A549 (cell line): Measurements from ENCODE around the gene TUBGCP6. TPM values are rescaled to one million over a fixed set of nuclear protein-coding genes. Genes with fewer than 3 reads are reported as not detected.

Source experiments
- ATAC-seq, 2 experiments: fragments of 200-7000 bp in 1 of 2; fragments of >200 bp in 1 of 2; cut with Nextera tagmentation in 1 of 2; cut with Tn5 transposase in 1 of 2; 3 replicates each; pipeline versions ENCODE4 v1.8.0 to v1.9.1; 2018 to 2020; ENCODE audit warnings: mild to moderate bottlenecking in 1 of 2, moderate library complexity in 1 of 2
- CTCF ChIA-PET: fragments of 300-600 bp; sonication (Branson Sonifier 250); formaldehyde crosslinking; extraction: SDS; loops from one replicate; lab custom pipeline; 2021; ENCODE audit warnings: antibody characterized with exemption, inconsistent platforms; lab: Yijun Ruan, JAX
- POLR2A ChIA-PET: fragments of 350-600 bp; formaldehyde crosslinking; extraction: SDS; loops from one replicate; lab custom pipeline; 2021; ENCODE audit warnings: antibody characterized with exemption, inconsistent platforms; lab: Yijun Ruan, JAX
- DNase-seq, 2 experiments: peaks; one replicate each; pipeline versions ENCODE4 v3.0.0 to v3.0.0-alpha.2; 2011 to 2016; ENCODE audit warnings: low read depth in 1 of 2, low spot score in 1 of 2
- FAIRE-seq: peaks from 2 replicates; lab custom pipeline; 2011; peaks lifted over from hg19 to GRCh38; lab: Jason Lieb, UNC
- H3K27ac ChIP-seq, 2 experiments: fragments of >200 bp; sonication (Bioruptor Twin); formaldehyde crosslinking; 3 replicates each; pipeline ENCODE4 v1.5.1; 2016 to 2017
- H3K4me1 ChIP-seq: fragments of >200 bp; sonication (Bioruptor Twin); formaldehyde crosslinking; 3 replicates; pipeline ENCODE4 v1.6.1; 2016
- H3K4me2 ChIP-seq: fragments of >200 bp; sonication (Bioruptor Twin); formaldehyde crosslinking; 3 replicates; pipeline ENCODE4 v1.6.1; 2016
- H3K4me3 ChIP-seq: fragments of >200 bp; sonication (Bioruptor Twin); formaldehyde crosslinking; 3 replicates; pipeline ENCODE4 v1.5.1; 2016
- H3K9me3 ChIP-seq: fragments of >200 bp; sonication (Bioruptor Twin); formaldehyde crosslinking; 3 replicates; pipeline ENCODE4 v1.6.1; 2016
- CEBPB ChIP-seq, 2 experiments: fragments of >200 bp in 1 of 2; sonication (Bioruptor Twin) in 1 of 2; formaldehyde crosslinking in 1 of 2; IDR thresholded peaks; 2 replicates each; pipeline ENCODE4 v1.6.1; 2012 to 2016
- EHF ChIP-seq: fragments of 250-450 bp; sonication (Bioruptor Pico); IDR thresholded peaks from 2 replicates; pipeline ENCODE4 v1.5.0; 2020; ENCODE audit warnings: mild to moderate bottlenecking
- FOSL2 ChIP-seq, 2 experiments: fragments of 450-650 bp in 1 of 2; fragments of >200 bp in 1 of 2; sonication (Bioruptor Twin) in 1 of 2; formaldehyde crosslinking; IDR thresholded peaks; 2 replicates each; pipeline versions ENCODE4 v1.5.0 to v1.6.1; 2016 to 2020; ENCODE audit warnings: mild to moderate bottlenecking in 1 of 2, moderate library complexity in 1 of 2
- HOXB5 ChIP-seq: fragments of 250-450 bp; sonication (Bioruptor Pico); IDR thresholded peaks from 2 replicates; pipeline ENCODE4 v1.5.0; 2020; ENCODE audit warnings: mild to moderate bottlenecking, moderate library complexity
- KDM1A ChIP-seq: fragments of 200-600 bp; sonication (generic); IDR thresholded peaks from 2 replicates; pipeline ENCODE4 v1.6.1; 2016; ENCODE audit warnings: low read depth, mild to moderate bottlenecking
- MAZ ChIP-seq: fragments of 150-350 bp; IDR thresholded peaks from 2 replicates; pipeline ENCODE4 v1.6.1; 2014; ENCODE audit warnings: antibody characterized with exemption, low read depth, low read length, borderline replicate concordance
- NFE2L2 ChIP-seq: fragments of 150-350 bp; conservative IDR thresholded peaks from 2 replicates; pipeline ENCODE4 v1.6.1; 2014; ENCODE audit warnings: low read length
- PHF8 ChIP-seq: fragments of 200-600 bp; sonication (generic); IDR thresholded peaks from 2 replicates; pipeline ENCODE4 v1.6.1; 2016; ENCODE audit warnings: low read depth, mild to moderate bottlenecking, antibody characterized with exemption, moderate library complexity, borderline replicate concordance
- POLR2A ChIP-seq: IDR thresholded peaks from 2 replicates; pipeline ENCODE4 v1.6.1; 2012; ENCODE audit warnings: mild to moderate bottlenecking, low read length
- RARB ChIP-seq: fragments of 250-450 bp; sonication (Bioruptor Pico); IDR thresholded peaks from 2 replicates; pipeline ENCODE4 v1.8.0; 2021; ENCODE audit warnings: mild to moderate bottlenecking, moderate library complexity
- RCOR1 ChIP-seq: fragments of 150-350 bp; IDR thresholded peaks from 2 replicates; pipeline ENCODE4 v1.6.1; 2014; ENCODE audit warnings: antibody characterized with exemption, low read length, low read depth
- RFX5 ChIP-seq: fragments of 450-650 bp; IDR thresholded peaks from 2 replicates; pipeline ENCODE4 v1.7.1; 2014; ENCODE audit warnings: antibody characterized with exemption, mild to moderate bottlenecking, moderate library complexity
- SMC3 ChIP-seq: fragments of >200 bp; sonication (Bioruptor Twin); formaldehyde crosslinking; IDR thresholded peaks from 3 replicates; pipeline ENCODE4 v1.6.1; 2018; ENCODE audit warnings: inconsistent platforms
- TFCP2L1 ChIP-seq: fragments of 250-450 bp; sonication (Bioruptor Pico); IDR thresholded peaks from 2 replicates; pipeline ENCODE4 v1.5.0; 2021; ENCODE audit warnings: mild to moderate bottlenecking
- TP53 ChIP-seq: fragments of 250-450 bp; sonication (Bioruptor Pico); IDR thresholded peaks from 2 replicates; pipeline ENCODE4 v1.5.0; 2021; ENCODE audit warnings: mild to moderate bottlenecking, moderate library complexity
- ZC3H11A ChIP-seq: fragments of 450-650 bp; IDR thresholded peaks from 2 replicates; pipeline ENCODE4 v1.6.1; 2014; ENCODE audit warnings: antibody characterized with exemption, mild to moderate bottlenecking
- WGBS: methylation state at CpG from one replicate; pipeline ENCODE4 v1.1.6; 2017; ENCODE audit errors: missing lambda C conversion rate; 5-methylcytosine and 5-hydroxymethylcytosine counted together
- polyA plus RNA-seq, 4 experiments: library from polyadenylated mRNA; depleted of rRNA in 3 of 4; stranded (reverse); fragments of >200 nt; fragmentation: RNase III in 1 of 4; extraction: RNeasy Plus Mini Kit Qiagen cat#74134 plus additional on column Dnase treatment in 1 of 4; gene quantifications; 2 replicates in 3 of 4; 3 replicates in 1 of 4; pipeline ENCODE4 v1.2.3, GENCODE V29; 2011 to 2017
- TF ChIP-seq, protein P1 (sequence below): fragments of >200 bp; sonication (Bioruptor Twin); formaldehyde crosslinking; IDR thresholded peaks from 2 replicates; pipeline ENCODE4 v1.6.1; 2016
- TF ChIP-seq, protein P2 (sequence below): fragments of >200 bp; sonication (Bioruptor Twin); formaldehyde crosslinking; IDR thresholded peaks from 3 replicates; pipeline ENCODE4 v1.6.1; 2016
- TF ChIP-seq, protein P3 (sequence below): fragments of >200 bp; sonication (Bioruptor Twin); formaldehyde crosslinking; IDR thresholded peaks from 3 replicates; pipeline ENCODE4 v1.5.1; 2016
- TF ChIP-seq, protein P4 (sequence below): fragments of 150-350 bp; IDR thresholded peaks from 2 replicates; pipeline ENCODE4 v1.6.1; 2014; ENCODE audit warnings: low read depth, mild to moderate bottlenecking, low read length
- TF ChIP-seq, protein P5 (sequence below): IDR thresholded peaks from 2 replicates; pipeline ENCODE4 v1.6.1; 2012
- TF ChIP-seq, protein P6 (sequence below): IDR thresholded peaks from 2 replicates; pipeline ENCODE4 v1.6.1; 2012

The TUBGCP6 gene
- polyA plus RNA-seq, 2 of the 4 experiments (the other 2 are of a cell fraction): 6.5 to 14.2 TPM

DNA sequence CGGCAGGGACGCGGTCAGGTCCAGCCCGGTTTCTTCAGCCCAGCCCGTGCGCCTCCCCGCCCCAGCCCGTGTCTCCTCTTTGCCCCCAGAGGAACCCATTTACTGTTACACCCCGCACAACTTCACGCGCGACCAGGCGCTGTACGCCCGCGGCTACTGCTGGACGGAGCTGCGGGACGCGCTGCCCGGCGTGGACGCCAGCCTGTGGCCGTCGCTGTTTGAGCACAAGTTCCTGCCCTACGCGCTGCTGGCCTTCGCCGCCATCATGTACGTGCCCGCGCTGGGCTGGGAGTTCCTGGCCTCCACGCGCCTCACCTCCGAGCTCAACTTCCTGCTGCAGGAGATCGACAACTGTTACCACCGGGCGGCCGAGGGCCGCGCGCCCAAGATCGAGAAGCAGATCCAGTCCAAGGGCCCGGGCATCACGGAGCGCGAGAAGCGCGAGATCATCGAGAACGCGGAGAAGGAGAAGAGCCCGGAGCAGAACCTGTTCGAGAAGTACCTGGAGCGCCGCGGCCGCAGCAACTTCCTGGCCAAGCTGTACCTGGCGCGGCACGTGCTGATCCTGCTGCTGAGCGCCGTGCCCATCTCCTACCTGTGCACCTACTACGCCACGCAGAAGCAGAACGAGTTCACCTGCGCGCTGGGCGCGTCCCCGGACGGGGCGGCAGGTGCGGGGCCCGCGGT, 67.8 kb downstream of the TUBGCP6 start (continued):
- TF ChIP-seq RCOR1 (no peak), MAZ (no peak), SMC3 (no peak), POLR2A (no peak), KDM1A (no peak), HOXB5 (no peak), RFX5 (no peak), PHF8 (no peak)
- TF ChIP-seq, protein P1, sequence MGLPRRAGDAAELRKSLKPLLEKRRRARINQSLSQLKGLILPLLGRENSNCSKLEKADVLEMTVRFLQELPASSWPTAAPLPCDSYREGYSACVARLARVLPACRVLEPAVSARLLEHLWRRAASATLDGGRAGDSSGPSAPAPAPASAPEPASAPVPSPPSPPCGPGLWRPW: no peak

DNA sequence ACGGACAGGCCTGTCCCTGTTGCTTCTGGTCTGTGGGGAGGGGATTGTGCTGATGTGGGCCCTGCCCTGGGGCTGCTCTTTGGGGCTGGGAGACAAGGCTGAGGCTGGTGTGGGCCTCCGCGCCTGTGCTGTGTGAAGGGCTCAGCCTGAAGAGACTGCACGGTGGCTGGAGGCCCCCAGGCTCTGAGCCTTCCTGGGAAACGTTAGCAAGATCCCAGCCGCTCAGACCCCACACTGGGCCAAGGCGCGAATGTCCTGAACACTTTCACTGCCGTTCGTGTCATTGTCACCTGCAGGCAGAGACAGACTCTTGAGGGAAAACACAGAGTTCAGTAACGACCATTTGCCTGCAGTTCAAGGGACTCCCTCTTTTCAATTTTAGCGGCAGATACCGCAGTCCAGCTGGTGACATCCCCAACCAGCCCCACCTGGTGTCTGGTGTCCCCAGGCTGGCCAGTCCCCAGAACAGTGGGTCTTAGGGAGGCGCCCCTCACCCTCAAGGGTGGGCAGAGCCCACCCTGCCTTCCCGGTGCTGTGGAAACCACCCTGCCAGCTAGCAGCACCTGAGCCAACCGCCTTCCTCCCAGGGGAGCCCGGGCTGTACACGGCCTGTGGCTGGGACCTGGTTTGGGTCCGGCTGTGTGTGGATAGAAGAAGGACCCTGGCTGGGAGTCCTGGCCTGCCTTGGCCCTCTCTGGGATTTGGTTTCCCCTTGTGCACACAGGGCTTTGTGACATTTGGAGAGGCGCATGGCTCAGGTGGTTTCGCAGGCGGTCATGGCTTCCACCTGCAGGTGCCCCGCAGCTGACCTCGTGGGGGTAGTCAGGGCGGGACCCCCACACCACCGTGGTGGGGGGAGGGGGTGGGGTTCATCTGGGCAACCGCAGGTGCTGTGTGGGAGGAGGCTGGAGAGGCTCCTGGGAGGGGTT, 68.6 kb downstream of the TUBGCP6 start:
- peak in 1 of 2 experiments; percentile 12; a peak in 1 of 6 replicates for ATAC-seq
- Histone ChIP-seq H3K9me3 (no peaks in the 10 kb centered on the region), H3K27ac (no peak overlapping the region), H3K4me1 (peaks cover 3% of the 10 kb centered on the region; the same call in 1 of the 3 replicates), H3K4me2 (no peak overlapping the region), H3K4me3 (no peak overlapping the region)
- no peak for DNase-seq
- ChIA-PET POLR2A (no interaction called here), CTCF (interaction anchor here (0.6 to 1.9 kb wide), 2 partner anchors 27 to 444 kb away, joined by 3 to 7 read pairs; no protein-coding TSS in a partner anchor)
- WGBS: 88% methylated on average over 12 of the region's 27 CpGs
- no peak for FAIRE-seq
- no peak for TF ChIP-seq ZC3H11A
- TF ChIP-seq TFCP2L1 (CRISPR knock-in tag): no peak

DNA sequence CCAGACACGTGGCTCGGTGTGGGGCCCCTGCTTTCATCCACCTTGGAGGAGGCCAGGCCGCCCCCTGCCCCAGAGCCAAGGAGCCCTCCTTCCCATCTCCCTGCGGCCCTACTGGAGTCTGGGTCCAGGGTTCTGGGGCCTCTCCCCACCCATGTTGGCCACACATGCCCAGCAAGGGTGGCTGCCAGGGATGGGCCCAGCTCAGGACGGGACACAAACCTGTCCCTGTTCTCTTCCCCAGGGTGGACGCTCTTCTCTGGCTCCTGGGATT, 69.7 kb downstream of the TUBGCP6 start:
- Histone ChIP-seq H3K4me1 (peaks cover 7% of the 10 kb centered on the region; the same call in 1 of the 3 replicates), H3K9me3 (no peaks in the 10 kb centered on the region), H3K4me2 (no peak overlapping the region), H3K27ac (no peak overlapping the region), H3K4me3 (no peak overlapping the region)
- DNase-seq (no peak), ATAC-seq (no peak), FAIRE-seq (no peak)
- 94% methylated on average over 2 of the region's 6 CpGs for WGBS
- TF ChIP-seq, protein P2, sequence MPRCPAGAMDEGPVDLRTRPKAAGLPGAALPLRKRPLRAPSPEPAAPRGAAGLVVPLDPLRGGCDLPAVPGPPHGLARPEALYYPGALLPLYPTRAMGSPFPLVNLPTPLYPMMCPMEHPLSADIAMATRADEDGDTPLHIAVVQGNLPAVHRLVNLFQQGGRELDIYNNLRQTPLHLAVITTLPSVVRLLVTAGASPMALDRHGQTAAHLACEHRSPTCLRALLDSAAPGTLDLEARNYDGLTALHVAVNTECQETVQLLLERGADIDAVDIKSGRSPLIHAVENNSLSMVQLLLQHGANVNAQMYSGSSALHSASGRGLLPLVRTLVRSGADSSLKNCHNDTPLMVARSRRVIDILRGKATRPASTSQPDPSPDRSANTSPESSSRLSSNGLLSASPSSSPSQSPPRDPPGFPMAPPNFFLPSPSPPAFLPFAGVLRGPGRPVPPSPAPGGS: no peak
- TF ChIP-seq NFE2L2: no peak
- TF ChIP-seq FOSL2 (IDR thresholded peaks at IDR 0.05): no peak
- TF ChIP-seq FOSL2 (CRISPR knock-in tag; IDR thresholded peaks at IDR 0.05): no peak
- TF ChIP-seq HOXB5: no peak
- no peak for TF ChIP-seq CEBPB (IDR thresholded peaks at IDR 0.05)
- no peak for TF ChIP-seq EHF (CRISPR knock-in tag)
- CTCF ChIA-PET: interaction anchor here (1.9 kb wide), 1 partner anchor 26 kb away, joined by 7 read pairs; no protein-coding TSS in a partner anchor
- POLR2A ChIA-PET: no interaction called here

DNA sequence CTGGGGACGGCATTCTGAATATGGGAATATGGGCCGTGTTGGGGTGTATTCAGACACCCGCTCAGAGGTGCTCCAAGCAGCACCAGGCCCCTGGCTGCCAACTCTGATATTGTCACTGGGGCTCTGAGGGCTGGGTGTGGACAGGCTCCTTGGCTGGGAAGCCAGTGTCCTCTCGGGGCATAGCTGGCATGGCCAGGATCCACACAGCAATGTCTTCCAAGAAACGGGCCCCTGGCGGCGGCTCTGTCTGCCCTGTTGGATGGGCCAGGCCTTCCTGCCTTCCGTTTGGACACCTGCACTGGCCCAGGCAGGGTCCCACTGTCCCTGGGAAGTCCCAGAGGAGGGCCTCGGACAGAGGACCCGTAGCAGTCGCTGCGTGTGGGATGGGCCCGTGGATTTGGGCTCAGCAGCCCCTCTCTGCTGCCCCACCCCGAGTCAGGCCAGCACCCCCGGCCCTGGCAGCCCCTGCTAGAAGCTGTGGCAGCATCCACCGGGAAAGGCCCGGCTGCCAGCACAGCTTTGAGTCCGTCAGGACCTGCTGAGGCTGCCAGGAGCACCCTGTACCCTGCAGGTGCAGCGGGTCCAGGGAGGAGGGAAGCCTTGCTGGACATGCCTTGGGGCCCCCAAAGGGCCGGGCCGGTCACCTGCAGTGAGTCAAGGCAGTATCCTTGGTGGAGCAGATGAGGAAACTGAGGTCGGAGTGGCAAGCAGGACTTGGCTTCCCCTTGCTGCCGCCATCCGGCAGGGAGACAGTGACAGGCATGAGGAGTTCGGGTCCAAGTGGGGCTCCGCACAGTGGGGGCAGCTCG, 70.2 kb downstream of the TUBGCP6 start:
- ChIA-PET POLR2A (no interaction called here), CTCF (interaction anchor here (1.3 to 1.9 kb wide), 2 partner anchors 16 to 26 kb away, joined by 6 to 7 read pairs; no protein-coding TSS in a partner anchor)
- H3K4me3 ChIP-seq: no peak overlapping the region
- no peak for FAIRE-seq
- H3K27ac ChIP-seq: no peak overlapping the region
- no peak overlapping the region for H3K4me2 ChIP-seq
- peak; percentile 23 to 41; a peak in 3 of 6 replicates for ATAC-seq
- no peaks in the 10 kb centered on the region for H3K9me3 ChIP-seq
- no peak for DNase-seq
- peaks cover 7% of the 10 kb centered on the region; the same call in 1 of the 3 replicates for H3K4me1 ChIP-seq
- WGBS: 79% methylated on average over 13 of the region's 27 CpGs
- no peak for TF ChIP-seq CEBPB (IDR thresholded peaks at IDR 0.05)
- TF ChIP-seq ZC3H11A: no peak
- TF ChIP-seq, protein P3, sequence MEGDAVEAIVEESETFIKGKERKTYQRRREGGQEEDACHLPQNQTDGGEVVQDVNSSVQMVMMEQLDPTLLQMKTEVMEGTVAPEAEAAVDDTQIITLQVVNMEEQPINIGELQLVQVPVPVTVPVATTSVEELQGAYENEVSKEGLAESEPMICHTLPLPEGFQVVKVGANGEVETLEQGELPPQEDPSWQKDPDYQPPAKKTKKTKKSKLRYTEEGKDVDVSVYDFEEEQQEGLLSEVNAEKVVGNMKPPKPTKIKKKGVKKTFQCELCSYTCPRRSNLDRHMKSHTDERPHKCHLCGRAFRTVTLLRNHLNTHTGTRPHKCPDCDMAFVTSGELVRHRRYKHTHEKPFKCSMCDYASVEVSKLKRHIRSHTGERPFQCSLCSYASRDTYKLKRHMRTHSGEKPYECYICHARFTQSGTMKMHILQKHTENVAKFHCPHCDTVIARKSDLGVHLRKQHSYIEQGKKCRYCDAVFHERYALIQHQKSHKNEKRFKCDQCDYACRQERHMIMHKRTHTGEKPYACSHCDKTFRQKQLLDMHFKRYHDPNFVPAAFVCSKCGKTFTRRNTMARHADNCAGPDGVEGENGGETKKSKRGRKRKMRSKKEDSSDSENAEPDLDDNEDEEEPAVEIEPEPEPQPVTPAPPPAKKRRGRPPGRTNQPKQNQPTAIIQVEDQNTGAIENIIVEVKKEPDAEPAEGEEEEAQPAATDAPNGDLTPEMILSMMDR: no peak
- TF ChIP-seq, protein P1: no peak
- TF ChIP-seq, protein P4, sequence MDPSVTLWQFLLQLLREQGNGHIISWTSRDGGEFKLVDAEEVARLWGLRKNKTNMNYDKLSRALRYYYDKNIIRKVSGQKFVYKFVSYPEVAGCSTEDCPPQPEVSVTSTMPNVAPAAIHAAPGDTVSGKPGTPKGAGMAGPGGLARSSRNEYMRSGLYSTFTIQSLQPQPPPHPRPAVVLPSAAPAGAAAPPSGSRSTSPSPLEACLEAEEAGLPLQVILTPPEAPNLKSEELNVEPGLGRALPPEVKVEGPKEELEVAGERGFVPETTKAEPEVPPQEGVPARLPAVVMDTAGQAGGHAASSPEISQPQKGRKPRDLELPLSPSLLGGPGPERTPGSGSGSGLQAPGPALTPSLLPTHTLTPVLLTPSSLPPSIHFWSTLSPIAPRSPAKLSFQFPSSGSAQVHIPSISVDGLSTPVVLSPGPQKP: no peak
- TF ChIP-seq, protein P5, sequence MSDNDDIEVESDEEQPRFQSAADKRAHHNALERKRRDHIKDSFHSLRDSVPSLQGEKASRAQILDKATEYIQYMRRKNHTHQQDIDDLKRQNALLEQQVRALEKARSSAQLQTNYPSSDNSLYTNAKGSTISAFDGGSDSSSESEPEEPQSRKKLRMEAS: no peak
- TF ChIP-seq, protein P6, sequence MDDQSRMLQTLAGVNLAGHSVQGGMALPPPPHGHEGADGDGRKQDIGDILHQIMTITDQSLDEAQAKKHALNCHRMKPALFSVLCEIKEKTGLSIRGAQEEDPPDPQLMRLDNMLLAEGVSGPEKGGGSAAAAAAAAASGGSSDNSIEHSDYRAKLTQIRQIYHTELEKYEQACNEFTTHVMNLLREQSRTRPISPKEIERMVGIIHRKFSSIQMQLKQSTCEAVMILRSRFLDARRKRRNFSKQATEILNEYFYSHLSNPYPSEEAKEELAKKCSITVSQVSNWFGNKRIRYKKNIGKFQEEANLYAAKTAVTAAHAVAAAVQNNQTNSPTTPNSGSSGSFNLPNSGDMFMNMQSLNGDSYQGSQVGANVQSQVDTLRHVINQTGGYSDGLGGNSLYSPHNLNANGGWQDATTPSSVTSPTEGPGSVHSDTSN: no peak
- TF ChIP-seq TP53 (CRISPR knock-in tag): no peak
- TF ChIP-seq RARB: no peak
